SK-N-SH (cell line): Measurements from ENCODE around the gene CALCOCO1. TPM values are rescaled to one million over a fixed set of nuclear protein-coding genes. Genes with fewer than 3 reads are reported as not detected.

Experiments
- CTCF ChIA-PET: fragments of 300-600, 350-600 bp; formaldehyde crosslinking; extraction: SDS; loops from one replicate; lab custom pipeline; 2021; lab: Yijun Ruan, JAX
- POLR2A ChIA-PET: fragments of 350-600 bp; sonication (Branson Sonifier 250); formaldehyde crosslinking; extraction: SDS; loops from one replicate; lab custom pipeline; 2020; ENCODE audit warnings: antibody characterized with exemption, inconsistent platforms; lab: Yijun Ruan, JAX
- DNase-seq: peaks from one replicate; pipeline ENCODE4 v3.0.0; 2012
- H2AFZ ChIP-seq: fragments of 200-600 bp; sonication (generic); 2 replicates; pipeline ENCODE4 v1.8.1; 2016; ENCODE audit warnings: antibody characterized with exemption, mild to moderate bottlenecking, low read depth
- H3F3A ChIP-seq: fragments of 200-600 bp; sonication (generic); replicated peaks from 2 replicates; pipeline ENCODE3; 2016; ENCODE audit warnings: antibody characterized with exemption, mild to moderate bottlenecking; ENCODE audit not compliant: insufficient read depth
- H3K27ac ChIP-seq, 2 experiments: fragments of 200-500 bp in 1 of 2; fragments of 200-600 bp in 1 of 2; sonication (Bioruptor generic) in 1 of 2; sonication (generic), shearing (Covaris generic) in 1 of 2; 2 replicates each; pipeline versions ENCODE4 v1.5.1 to v1.6.1; 2014 to 2016; ENCODE audit warnings: low read depth in 2 of 2, inconsistent platforms in 1 of 2, low read length in 1 of 2, mild to moderate bottlenecking in 1 of 2, mixed read lengths in 1 of 2
- H3K27me3 ChIP-seq: fragments of 200-600 bp; sonication (generic), shearing (Covaris generic); 2 replicates; pipeline ENCODE4 v1.6.1; 2016; ENCODE audit warnings: mixed run types; ENCODE audit not compliant: insufficient read depth
- H3K36me3 ChIP-seq, 2 experiments: fragments of 200-500 bp in 1 of 2; fragments of 200-600 bp in 1 of 2; sonication (Bioruptor generic) in 1 of 2; sonication (generic) in 1 of 2; replicated peaks in 1 of 2; 2 replicates each; pipeline versions ENCODE3 to v1.5.1; 2014 to 2016; ENCODE audit warnings: low read length in 1 of 2, mild to moderate bottlenecking in 1 of 2; ENCODE audit not compliant: insufficient read depth in 2 of 2, control insufficient read depth in 1 of 2
- H3K4me1 ChIP-seq, 2 experiments: fragments of 200-500 bp in 1 of 2; fragments of 200-600 bp in 1 of 2; sonication (Bioruptor generic) in 1 of 2; sonication (generic), shearing (Covaris generic) in 1 of 2; 2 replicates each; pipeline versions ENCODE4 v1.5.1 to v1.6.1; 2014 to 2016; ENCODE audit warnings: low read depth in 1 of 2, low read length in 1 of 2, mixed run types in 1 of 2; ENCODE audit not compliant: insufficient read depth in 2 of 2, control insufficient read depth in 1 of 2
- H3K4me2 ChIP-seq: fragments of 200-600 bp; sonication (generic), shearing (Covaris generic); 2 replicates; pipeline ENCODE4 v1.6.1; 2017; ENCODE audit warnings: mixed run types
- H3K4me3 ChIP-seq, 2 experiments: fragments of 200-500 bp in 1 of 2; fragments of 200-600 bp in 1 of 2; sonication (Bioruptor generic) in 1 of 2; sonication (generic), shearing (Covaris generic) in 1 of 2; 2 replicates each; pipeline versions ENCODE4 v1.5.1 to v1.8.1; 2014 to 2016; ENCODE audit warnings: low read depth in 2 of 2, inconsistent platforms in 1 of 2, low read length in 1 of 2, mild to moderate bottlenecking in 1 of 2, mixed read lengths in 1 of 2, moderate library complexity in 1 of 2
- H3K79me2 ChIP-seq: fragments of 200-600 bp; sonication (generic); 2 replicates; pipeline ENCODE4 v1.8.1; 2017; ENCODE audit warnings: mild to moderate bottlenecking; ENCODE audit not compliant: insufficient read depth
- H3K9ac ChIP-seq: fragments of 200-600 bp; sonication (generic); 2 replicates; pipeline ENCODE4 v1.6.1; 2017; ENCODE audit warnings: mixed run types
- H3K9me2 ChIP-seq: fragments of 200-600 bp; sonication (generic); 2 replicates; pipeline ENCODE4 v1.6.1; 2017; ENCODE audit warnings: mixed run types
- H3K9me3 ChIP-seq: fragments of 200-600 bp; sonication (generic); 2 replicates; pipeline ENCODE4 v1.6.1; 2017; ENCODE audit warnings: mixed run types, mild to moderate bottlenecking, moderate library complexity
- H4K20me1 ChIP-seq: fragments of 200-600 bp; sonication (generic); 2 replicates; pipeline ENCODE4 v1.6.1; 2017; ENCODE audit warnings: mild to moderate bottlenecking, mixed run types; ENCODE audit not compliant: insufficient read depth
- EZH2phosphoT487 ChIP-seq: fragments of 200-600 bp; sonication (generic); IDR thresholded peaks from 2 replicates; pipeline ENCODE4 v1.6.1; 2017; ENCODE audit warnings: low read depth, mixed run types, mild to moderate bottlenecking, antibody characterized with exemption, moderate library complexity, borderline replicate concordance
- FOXM1 ChIP-seq: IDR thresholded peaks from 2 replicates; pipeline ENCODE4 v1.4.0; 2012; ENCODE audit warnings: low read depth, mild to moderate bottlenecking
- MEF2A ChIP-seq: IDR thresholded peaks from 2 replicates; pipeline ENCODE4 v1.4.0; 2012; ENCODE audit warnings: low read depth, borderline replicate concordance
- MXI1 ChIP-seq: IDR thresholded peaks from 2 replicates; pipeline ENCODE4 v1.6.1; 2012; ENCODE audit warnings: mild to moderate bottlenecking, low read depth, low read length, improper control_type of control experiment
- NFIC ChIP-seq: IDR thresholded peaks from 2 replicates; pipeline ENCODE4 v1.4.0; 2012; ENCODE audit warnings: borderline replicate concordance
- NRF1 ChIP-seq: IDR thresholded peaks from 2 replicates; pipeline ENCODE4 v1.6.1; 2012; ENCODE audit warnings: low read depth, mild to moderate bottlenecking, low read length
- RAD21 ChIP-seq: IDR thresholded peaks from 2 replicates; pipeline ENCODE4 v1.6.1; 2012; ENCODE audit warnings: mild to moderate bottlenecking, low read length
- RFX5 ChIP-seq: IDR thresholded peaks from 2 replicates; pipeline ENCODE4 v1.6.1; 2012; ENCODE audit warnings: mild to moderate bottlenecking, improper control_type of control experiment, low read length
- USF1 ChIP-seq: IDR thresholded peaks from 2 replicates; pipeline ENCODE4 v1.4.0; 2012; ENCODE audit warnings: low read depth, borderline replicate concordance
- USF2 ChIP-seq: fragments of 150-350 bp; IDR thresholded peaks from 2 replicates; pipeline ENCODE4 v1.6.1; 2017; ENCODE audit warnings: antibody characterized with exemption, low read length, low read depth, borderline replicate concordance
- YY1 ChIP-seq: IDR thresholded peaks from 2 replicates; pipeline ENCODE4 v1.4.0; 2012; ENCODE audit warnings: low read depth, mild to moderate bottlenecking
- WGBS: methylation state at CpG from one replicate; pipeline ENCODE4 v1.1.6; 2017; ENCODE audit warnings: low lambda C conversion rate; 5-methylcytosine and 5-hydroxymethylcytosine counted together
- polyA plus RNA-seq, 3 experiments: library from polyadenylated mRNA; depleted of rRNA; stranded (reverse); fragments of >200 nt; gene quantifications; 2 replicates each; pipeline ENCODE4 v1.2.3, GENCODE V29; 2012

The CALCOCO1 gene
- polyA plus RNA-seq, 1 of the 3 experiments (the other 2 are of a cell fraction), result 72.1 TPM

GRCh38 chr12:53735556-53735955, 8.3 kb upstream of the CALCOCO1 start:
- Histone ChIP-seq H3K27me3 (peaks cover 57% of the 10 kb centered on the region), H3K9me2 (no peaks in the 10 kb centered on the region), H3K4me1 (peaks cover 0 to 8% of the 10 kb centered on the region in 2 experiments; a peak in 1 of 4 replicates), H2AFZ (no peak overlapping the region), H3K79me2 (no peaks in the 10 kb centered on the region), H4K20me1 (no peaks in the 10 kb centered on the region), H3K36me3 (no peaks in the 10 kb centered on the region), H3K27ac (no peak overlapping the region), H3K9me3 (no peaks in the 10 kb centered on the region), H3K9ac (no peak overlapping the region), H3K4me2 (no peak overlapping the region), H3F3A (peaks cover 15% of the 10 kb centered on the region), H3K4me3 (no peak overlapping the region)
- no peak for DNase-seq
- ChIA-PET CTCF (interaction anchor here (0.9 to 19.3 kb wide), 5 partner anchors 8 to 60 kb away, joined by 3 to 356 read pairs (median 12); partner anchors contain the start of gene ATP5MC2), POLR2A (interaction anchor here (1.1 kb wide), 1 partner anchor 8 kb away, joined by 3 read pairs; no protein-coding TSS in a partner anchor)
- TF ChIP-seq YY1 (no peak), USF1 (no peak), MEF2A (no peak), RFX5 (no peak), USF2 (no peak), NFIC (no peak), MXI1 (no peak), FOXM1 (no peak)
- WGBS, result 10% methylated on average over 2 of the region's 2 CpGs

DNA sequence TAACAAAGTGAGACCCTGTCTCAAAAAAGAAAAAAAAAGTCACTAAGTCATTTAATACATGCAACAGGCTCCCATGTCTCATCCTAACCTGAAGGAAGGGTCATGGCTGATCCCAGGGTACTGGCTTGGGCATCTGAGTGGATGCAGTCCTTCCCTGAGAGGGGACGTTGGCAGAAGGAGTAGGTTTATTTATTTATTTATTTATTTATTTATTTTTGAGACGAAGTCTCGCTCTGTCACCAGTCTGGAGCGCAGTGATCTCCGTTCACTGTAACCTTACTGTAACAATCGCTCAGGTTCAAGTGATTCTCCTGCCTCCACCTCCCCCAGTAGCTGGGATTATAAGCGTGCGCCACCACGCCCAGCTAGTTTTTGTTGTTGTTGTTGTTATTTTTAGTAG, 7.2 kb upstream of the CALCOCO1 start:
- Histone ChIP-seq H3K9ac (no peak overlapping the region), H3K4me3 (no peak overlapping the region), H3K27me3 (peaks cover 48% of the 10 kb centered on the region), H3K36me3 (no peaks in the 10 kb centered on the region), H3K27ac (no peak overlapping the region), H2AFZ (no peak overlapping the region), H3K9me3 (no peaks in the 10 kb centered on the region)
- 76% methylated on average over 9 of the region's 9 CpGs for WGBS
- TF ChIP-seq USF1 (no peak), NRF1 (no peak), EZH2phosphoT487 (no peak), RAD21 (no peak)
- TF ChIP-seq, all 33 proteins: peak for 0
- Histone ChIP-seq H3F3A (peaks cover 15% of the 10 kb centered on the region), H3K79me2 (no peaks in the 10 kb centered on the region), H3K4me1 (peaks cover 0 to 3% of the 10 kb centered on the region in 2 experiments; a peak in 1 of 4 replicates), H3K4me2 (no peak overlapping the region), H3K9me2 (no peaks in the 10 kb centered on the region), H4K20me1 (no peaks in the 10 kb centered on the region)
- CTCF ChIA-PET, result interaction anchor here (0.8 to 19.3 kb wide), 6 partner anchors 9 to 59 kb away, joined by 3 to 356 read pairs (median 5); partner anchors contain the start of gene ATP5MC2
- no peak for DNase-seq
- POLR2A ChIA-PET, result interaction anchor here (1.1 kb wide), 1 partner anchor 9 kb away, joined by 3 read pairs; no protein-coding TSS in a partner anchor
